ENCODE results near the gene VWC2. TPM values are rescaled to one million over a fixed set of nuclear protein-coding genes. Genes with fewer than 3 reads are reported as not detected.

Gene VWC2
- total RNA-seq, 2 experiments from 2014 or later = not detected

GRCh38 chr7:49928787-49929186, 155.3 kb downstream of the VWC2 start:
- H3K9me3 Mint-ChIP-seq = peaks cover 24% of the 10 kb centered on the region

GRCh38 chr7:49931627-49932026, 158.2 kb downstream of the VWC2 start:
- ChIA-PET CTCF (no interaction called here), POLR2A (no interaction called here)
- H3K4me1 Mint-ChIP-seq (ENCODE audit: low read depth) = no peaks in the 10 kb centered on the region
- no peak overlapping the region for H3K4me3 Mint-ChIP-seq
- peaks cover 3% of the 10 kb centered on the region for H3K36me3 Mint-ChIP-seq
- intact Hi-C loops (cut with micrococcal nuclease) = no loop called here
- peaks cover 24% of the 10 kb centered on the region for H3K9me3 Mint-ChIP-seq
- no peak overlapping the region for H3K27ac Mint-ChIP-seq
- peaks cover 1% of the 10 kb centered on the region for H3K27me3 Mint-ChIP-seq
- DNase-seq = no peak

More at GRCh38 chr7:49928787-49929186, 155.3 kb downstream of the VWC2 start:
- Mint-ChIP-seq H3K4me3 (no peak overlapping the region), H3K27me3 (no peaks in the 10 kb centered on the region), H3K27ac (no peak overlapping the region), H3K4me1 (ENCODE audit: low read depth) (no peaks in the 10 kb centered on the region), H3K36me3 (peaks cover 3% of the 10 kb centered on the region)
- ChIA-PET POLR2A (no interaction called here), CTCF (no interaction called here)
- no peak for DNase-seq
- intact Hi-C loops (cut with micrococcal nuclease) = no loop called here

- DNase-seq = no peak
- no peaks in the 10 kb centered on the region for H3K36me3 Mint-ChIP-seq
- ChIA-PET POLR2A (no interaction called here), CTCF (no interaction called here)
- intact Hi-C loops (cut with micrococcal nuclease) = no loop called here
- H3K27ac Mint-ChIP-seq = no peak overlapping the region
- peaks cover 1% of the 10 kb centered on the region for H3K27me3 Mint-ChIP-seq
- H3K4me3 Mint-ChIP-seq = no peak overlapping the region
- H3K4me1 Mint-ChIP-seq (ENCODE audit: low read depth) = no peaks in the 10 kb centered on the region
- H3K9me3 Mint-ChIP-seq = peaks cover 8% of the 10 kb centered on the region
These were observed 164.2 kb downstream of the VWC2 start for GRCh38 chr7:49937608-49938007.
